HUES64 (cell line): ENCODE measurements around the gene DKK2.
A peak's percentile ranks its signal among the peaks of the same experiment; 100 is the strongest.
"Not testable (repeated sequence)": the region's sequence is repeated elsewhere in the genome, so short reads cannot be mapped to it uniquely, and the experiment has no call there.

Source experiments
- H3K27ac ChIP-seq: 2 replicates; pipeline ENCODE4 v1.7.0; 2013; ENCODE audit warnings: low read depth, low read length, inconsistent platforms
- H3K27me3 ChIP-seq: 2 replicates; pipeline ENCODE4 v1.6.1; 2013; ENCODE audit warnings: mild to moderate bottlenecking, low read length; ENCODE audit not compliant: insufficient read depth
- H3K36me3 ChIP-seq: 2 replicates; pipeline ENCODE4 v1.6.1; 2013; ENCODE audit warnings: mild to moderate bottlenecking, low read length; ENCODE audit not compliant: insufficient read depth
- H3K4me1 ChIP-seq: 2 replicates; pipeline ENCODE4 v1.6.1; 2013; ENCODE audit warnings: mild to moderate bottlenecking, low read length, moderate library complexity; ENCODE audit not compliant: insufficient read depth
- H3K4me3 ChIP-seq: 2 replicates; pipeline ENCODE4 v1.5.1; 2013; ENCODE audit warnings: mild to moderate bottlenecking, low read length, moderate library complexity
- H3K9ac ChIP-seq: 2 replicates; pipeline ENCODE4 v1.6.1; 2013; ENCODE audit warnings: mild to moderate bottlenecking, low read depth, low read length
- H3K9me3 ChIP-seq: 2 replicates; pipeline ENCODE4 v1.6.1; 2013; ENCODE audit warnings: low read depth, low read length; ENCODE audit not compliant: insufficient read depth
- WGBS: fragments of 150-250, 120-280 bp; methylation state at CpG from one replicate; pipeline ENCODE4 v1.1.7; 2013; ENCODE audit warnings: missing lambda C conversion rate; 5-methylcytosine and 5-hydroxymethylcytosine counted together

The DKK2 gene

GRCh38 chr4:106978046-106978774 lies 57.9 kb downstream of the DKK2 start:
- Histone ChIP-seq H3K9ac (peak overlapping the region; percentile 57; the same call in 1 of the 2 replicates), H3K9me3 (no peaks in the 10 kb centered on the region), H3K4me3 (no peak overlapping the region), H3K27me3 (no peaks in the 10 kb centered on the region), H3K36me3 (no peaks in the 10 kb centered on the region), H3K27ac (peak overlapping the region; percentile 62), H3K4me1 (peaks cover 28% of the 10 kb centered on the region)
- WGBS: 74% methylated on average over 13 of the region's 14 CpGs

- Histone ChIP-seq H3K27ac (no peak overlapping the region), H3K4me3 (no peak overlapping the region), H3K9ac (no peak overlapping the region), H3K4me1 (no peaks in the 10 kb centered on the region), H3K36me3 (no peaks in the 10 kb centered on the region), H3K27me3 (no peaks in the 10 kb centered on the region), H3K9me3 (no peaks in the 10 kb centered on the region)
- whole genome bisulfite sequencing: 100% methylated on average over 1 of the region's 1 CpG
Measured at GRCh38 chr4:106971636-106972035, 64.5 kb downstream of the DKK2 start.

GRCh38 chr4:106967892-106968291 lies 68.2 kb downstream of the DKK2 start:
- H3K36me3 ChIP-seq: no peaks in the 10 kb centered on the region
- no peak overlapping the region for H3K9ac ChIP-seq
- no peak overlapping the region for H3K27ac ChIP-seq
- 86% methylated on average over 2 of the region's 2 CpGs for WGBS
- no peak overlapping the region for H3K4me3 ChIP-seq
- no peaks in the 10 kb centered on the region for H3K27me3 ChIP-seq
- no peaks in the 10 kb centered on the region for H3K4me1 ChIP-seq
- H3K9me3 ChIP-seq: no peaks in the 10 kb centered on the region

- WGBS: 85% methylated on average over 3 of the region's 3 CpGs
- Histone ChIP-seq H3K4me3 (no peak overlapping the region), H3K36me3 (no peaks in the 10 kb centered on the region), H3K27ac (no peak overlapping the region), H3K27me3 (no peaks in the 10 kb centered on the region), H3K9ac (no peak overlapping the region), H3K4me1 (no peaks in the 10 kb centered on the region), H3K9me3 (no peaks in the 10 kb centered on the region)
Measured at GRCh38 chr4:106953036-106953705, 82.9 kb downstream of the DKK2 start.

GRCh38 chr4:106951891-106952290 lies 84.2 kb downstream of the DKK2 start:
- Histone ChIP-seq H3K4me1 (no peaks in the 10 kb centered on the region), H3K9ac (no peak overlapping the region), H3K27ac (no peak overlapping the region), H3K36me3 (no peaks in the 10 kb centered on the region), H3K27me3 (no peaks in the 10 kb centered on the region), H3K9me3 (no peaks in the 10 kb centered on the region), H3K4me3 (no peak overlapping the region)
- 100% methylated on average over 1 of the region's 2 CpGs for WGBS

GRCh38 chr4:106941841-106942240 lies 94.3 kb downstream of the DKK2 start:
- Histone ChIP-seq H3K9ac (no peak overlapping the region), H3K4me1 (no peaks in the 10 kb centered on the region), H3K36me3 (no peaks in the 10 kb centered on the region), H3K4me3 (no peak overlapping the region), H3K9me3 (no peaks in the 10 kb centered on the region), H3K27ac (no peak overlapping the region), H3K27me3 (no peaks in the 10 kb centered on the region)
- WGBS: 83% methylated on average over 1 of the region's 1 CpG

GRCh38 chr4:106930522-106930921 lies 105.6 kb downstream of the DKK2 start:
- no peak overlapping the region for H3K9ac ChIP-seq
- H3K27me3 ChIP-seq: no peaks in the 10 kb centered on the region
- peaks cover 12% of the 10 kb centered on the region; the same call in 1 of the 2 replicates for H3K4me1 ChIP-seq
- H3K27ac ChIP-seq: no peak overlapping the region
- H3K9me3 ChIP-seq: no peaks in the 10 kb centered on the region
- H3K36me3 ChIP-seq: no peaks in the 10 kb centered on the region
- no peak overlapping the region for H3K4me3 ChIP-seq
- WGBS: 81% methylated on average over 6 of the region's 6 CpGs

- peaks cover 12% of the 10 kb centered on the region; the same call in 1 of the 2 replicates for H3K4me1 ChIP-seq
- H3K27ac ChIP-seq: no peak overlapping the region
- no peak overlapping the region for H3K4me3 ChIP-seq
- no peaks in the 10 kb centered on the region for H3K27me3 ChIP-seq
- H3K9me3 ChIP-seq: no peaks in the 10 kb centered on the region
- H3K9ac ChIP-seq: no peak overlapping the region
- 100% methylated on average over 1 of the region's 2 CpGs for WGBS
- no peaks in the 10 kb centered on the region for H3K36me3 ChIP-seq
Measured at GRCh38 chr4:106929248-106929647, 106.9 kb downstream of the DKK2 start.

GRCh38 chr4:106914223-106914622 lies 121.9 kb downstream of the DKK2 start:
- H3K9me3 ChIP-seq: no peaks in the 10 kb centered on the region
- no peak overlapping the region for H3K4me3 ChIP-seq
- 98% methylated on average over 3 of the region's 3 CpGs for WGBS
- no peaks in the 10 kb centered on the region for H3K36me3 ChIP-seq
- no peaks in the 10 kb centered on the region for H3K27me3 ChIP-seq
- H3K27ac ChIP-seq: no peak overlapping the region
- H3K9ac ChIP-seq: no peak overlapping the region
- H3K4me1 ChIP-seq: no peaks in the 10 kb centered on the region

GRCh38 chr4:106909486-106910188 lies 126.5 kb downstream of the DKK2 start:
- Histone ChIP-seq H3K4me1 (no peaks in the 10 kb centered on the region), H3K27me3 (no peaks in the 10 kb centered on the region), H3K9me3 (no peaks in the 10 kb centered on the region), H3K9ac (no peak overlapping the region), H3K36me3 (no peaks in the 10 kb centered on the region), H3K4me3 (no peak overlapping the region), H3K27ac (no peak overlapping the region)
- no CpG with 5 or more reads among the region's 1 CpG for WGBS

GRCh38 chr4:106908049-106908448 lies 128.1 kb downstream of the DKK2 start:
- H3K36me3 ChIP-seq, H3K27ac ChIP-seq, H3K27me3 ChIP-seq, H3K4me3 ChIP-seq, H3K9me3 ChIP-seq, H3K9ac ChIP-seq, H3K4me1 ChIP-seq: not testable (repeated sequence)
- WGBS: 94% methylated on average over 11 of the region's 11 CpGs
